SK-N-SH treated with all-trans-retinoic acid at 6 μM for 48 hours (cell line): Measurements from ENCODE around the gene RAPGEF4.

Source experiments
- ARNTL ChIP-seq: fragments of 450-650 bp; formaldehyde crosslinking; IDR thresholded peaks from 2 replicates; pipeline ENCODE4 v1.5.0; 2020; ENCODE audit warnings: low read depth, mild to moderate bottlenecking, moderate library complexity, borderline replicate concordance
- ESRRG ChIP-seq: fragments of 250-450 bp; sonication (Bioruptor Pico); IDR thresholded peaks from 2 replicates; pipeline ENCODE4 v1.6.1; 2021; ENCODE audit warnings: mild to moderate bottlenecking
- POU6F1 ChIP-seq: fragments of 250-450 bp; sonication (Bioruptor Pico); IDR thresholded peaks from 2 replicates; pipeline ENCODE4 v1.8.0; 2021; ENCODE audit warnings: low read depth, mild to moderate bottlenecking, moderate library complexity, borderline replicate concordance
- RARB ChIP-seq: fragments of 250-450 bp; sonication (Bioruptor Pico); IDR thresholded peaks from 2 replicates; pipeline ENCODE4 v1.8.0; 2021; ENCODE audit warnings: mild to moderate bottlenecking, moderate library complexity
- TSHZ2 ChIP-seq: fragments of 250-450 bp; sonication (Bioruptor Pico); IDR thresholded peaks from 2 replicates; pipeline ENCODE4 v1.5.0; 2020; ENCODE audit warnings: mild to moderate bottlenecking, moderate library complexity
- ZFP3 ChIP-seq: fragments of 250-450 bp; sonication (Bioruptor Pico); IDR thresholded peaks from 2 replicates; pipeline ENCODE4 v1.5.0; 2020; ENCODE audit warnings: mild to moderate bottlenecking, moderate library complexity
- ZFP30 ChIP-seq: fragments of 450-650 bp; formaldehyde crosslinking; IDR thresholded peaks from 2 replicates; pipeline ENCODE4 v1.5.0; 2022; ENCODE audit warnings: mild to moderate bottlenecking, moderate library complexity
- TF ChIP-seq, protein P1 (sequence below): fragments of 250-450 bp; sonication (Bioruptor Pico); IDR thresholded peaks from 2 replicates; pipeline ENCODE4 v1.8.0; 2020; ENCODE audit warnings: mild to moderate bottlenecking, moderate library complexity, borderline replicate concordance

DNA sequence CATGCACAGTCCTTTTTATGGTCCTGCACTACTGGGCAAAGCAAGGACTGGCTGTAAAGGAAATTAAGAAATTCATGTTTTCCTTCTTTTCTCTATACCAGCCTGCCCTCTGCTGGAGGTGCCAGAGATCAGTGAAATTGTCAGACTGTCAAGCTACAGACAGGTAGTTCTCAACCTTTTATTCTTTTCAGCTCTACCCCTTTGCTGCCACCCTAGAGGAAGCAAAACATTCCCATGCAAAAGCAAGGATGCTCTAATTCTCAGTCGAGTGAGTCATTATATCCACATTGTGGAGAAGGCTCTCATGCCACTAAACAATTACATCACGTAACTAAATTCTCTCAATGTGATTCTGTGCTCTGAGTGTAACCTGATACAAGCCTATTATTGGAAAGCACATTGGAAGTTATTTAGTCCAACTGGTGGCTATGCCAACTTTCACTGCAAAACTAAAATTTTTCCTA lies 25.0 kb upstream of the RAPGEF4 start:
- no peak for TF ChIP-seq ARNTL (CRISPR knock-in tag)
- TF ChIP-seq ZFP30 (CRISPR knock-in tag) = no peak
- no peak for TF ChIP-seq ZFP3 (CRISPR knock-in tag)
- TF ChIP-seq ESRRG (CRISPR knock-in tag) = no peak
- TF ChIP-seq, protein P1, sequence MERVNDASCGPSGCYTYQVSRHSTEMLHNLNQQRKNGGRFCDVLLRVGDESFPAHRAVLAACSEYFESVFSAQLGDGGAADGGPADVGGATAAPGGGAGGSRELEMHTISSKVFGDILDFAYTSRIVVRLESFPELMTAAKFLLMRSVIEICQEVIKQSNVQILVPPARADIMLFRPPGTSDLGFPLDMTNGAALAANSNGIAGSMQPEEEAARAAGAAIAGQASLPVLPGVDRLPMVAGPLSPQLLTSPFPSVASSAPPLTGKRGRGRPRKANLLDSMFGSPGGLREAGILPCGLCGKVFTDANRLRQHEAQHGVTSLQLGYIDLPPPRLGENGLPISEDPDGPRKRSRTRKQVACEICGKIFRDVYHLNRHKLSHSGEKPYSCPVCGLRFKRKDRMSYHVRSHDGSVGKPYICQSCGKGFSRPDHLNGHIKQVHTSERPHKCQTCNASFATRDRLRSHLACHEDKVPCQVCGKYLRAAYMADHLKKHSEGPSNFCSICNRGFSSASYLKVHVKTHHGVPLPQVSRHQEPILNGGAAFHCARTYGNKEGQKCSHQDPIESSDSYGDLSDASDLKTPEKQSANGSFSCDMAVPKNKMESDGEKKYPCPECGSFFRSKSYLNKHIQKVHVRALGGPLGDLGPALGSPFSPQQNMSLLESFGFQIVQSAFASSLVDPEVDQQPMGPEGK (CRISPR knock-in tag) = no peak
- no peak for TF ChIP-seq POU6F1 (CRISPR knock-in tag)
- no peak for TF ChIP-seq RARB
- no peak for TF ChIP-seq TSHZ2 (CRISPR knock-in tag)
